Smooth muscle cell (in vitro differentiated cells): Measurements from ENCODE around the gene FAM111B. TPM values are rescaled to one million over a fixed set of nuclear protein-coding genes. Genes with fewer than 3 reads are reported as not detected.

Experiments
- DNase-seq: peaks from one replicate; lab custom pipeline; 2025; ENCODE audit not compliant: unreplicated experiment; lab: John Stamatoyannopoulos, UW
- H2AFZ ChIP-seq: fragments of 200-600 bp; sonication (generic); 2 replicates; pipeline ENCODE4 v1.6.0; 2016; ENCODE audit warnings: antibody characterized with exemption, low read depth, mild to moderate bottlenecking
- H3F3A ChIP-seq: fragments of 200-600 bp; sonication (generic); 2 replicates; pipeline ENCODE4 v1.6.0; 2017; ENCODE audit warnings: antibody characterized with exemption, low read depth
- H3K27ac ChIP-seq: fragments of 200-600 bp; sonication (generic); 2 replicates; pipeline ENCODE4 v1.5.1; 2016; ENCODE audit warnings: low read depth, mild to moderate bottlenecking
- H3K27me3 ChIP-seq: fragments of 200-600 bp; sonication (generic); 2 replicates; pipeline ENCODE4 v1.6.1; 2016; ENCODE audit warnings: low read depth, mild to moderate bottlenecking
- H3K36me3 ChIP-seq: fragments of 200-600 bp; sonication (generic); 2 replicates; pipeline ENCODE4 v1.5.1; 2016; ENCODE audit warnings: low read depth
- H3K4me1 ChIP-seq: fragments of 200-600 bp; sonication (generic); 2 replicates; pipeline ENCODE4 v1.5.1; 2016; ENCODE audit warnings: low read depth
- H3K4me2 ChIP-seq: fragments of 200-600 bp; sonication (generic); 2 replicates; pipeline ENCODE4 v1.6.0; 2016; ENCODE audit warnings: mild to moderate bottlenecking
- H3K4me3 ChIP-seq: fragments of 200-600 bp; sonication (generic); 2 replicates; pipeline ENCODE4 v1.5.1; 2016; ENCODE audit warnings: mild to moderate bottlenecking
- H3K79me2 ChIP-seq: fragments of 200-600 bp; sonication (generic); 2 replicates; pipeline ENCODE4 v1.6.0; 2016; ENCODE audit warnings: low read depth, mild to moderate bottlenecking
- H3K9ac ChIP-seq: fragments of 200-600 bp; sonication (generic); 2 replicates; pipeline ENCODE4 v1.6.0; 2016; ENCODE audit warnings: low read depth
- H3K9me3 ChIP-seq: fragments of 200-600 bp; sonication (generic); replicated peaks from 2 replicates; pipeline ENCODE4 v1.5.1; 2016; ENCODE audit warnings: low read depth
- H4K20me1 ChIP-seq: fragments of 200-600 bp; sonication (generic); 2 replicates; pipeline ENCODE4 v1.6.0; 2016; ENCODE audit warnings: low read depth
- WGBS: methylation state at CpG from one replicate; pipeline ENCODE4 v1.1.7; 2016; ENCODE audit warnings: low lambda C conversion rate; 5-methylcytosine and 5-hydroxymethylcytosine counted together
- polyA plus RNA-seq: library from polyadenylated mRNA; unstranded; fragments of >200 nt; fragmentation: Nextera tagmentation; extraction: Ambion mirVana; gene quantifications from 2 replicates; pipeline ENCODE4 v1.2.1, GENCODE V29; 2016
- total RNA-seq: library from RNA; depleted of rRNA; stranded (reverse); fragments of >200 nt; gene quantifications from 2 replicates; pipeline ENCODE4 v1.2.3, GENCODE V29; 2014
- TF ChIP-seq, protein P1 (sequence below): fragments of 200-600 bp; sonication (generic); IDR thresholded peaks from 2 replicates; pipeline ENCODE4 v1.5.1; 2017; ENCODE audit warnings: borderline replicate concordance, mild to moderate bottlenecking, antibody characterized with exemption; ENCODE audit not compliant: insufficient read depth, poor library complexity, severe bottlenecking

FAM111B gene
- total and polyA plus RNA-seq, 2 experiments from 2014 or later: 2.4 to 6.5 TPM

DNA sequence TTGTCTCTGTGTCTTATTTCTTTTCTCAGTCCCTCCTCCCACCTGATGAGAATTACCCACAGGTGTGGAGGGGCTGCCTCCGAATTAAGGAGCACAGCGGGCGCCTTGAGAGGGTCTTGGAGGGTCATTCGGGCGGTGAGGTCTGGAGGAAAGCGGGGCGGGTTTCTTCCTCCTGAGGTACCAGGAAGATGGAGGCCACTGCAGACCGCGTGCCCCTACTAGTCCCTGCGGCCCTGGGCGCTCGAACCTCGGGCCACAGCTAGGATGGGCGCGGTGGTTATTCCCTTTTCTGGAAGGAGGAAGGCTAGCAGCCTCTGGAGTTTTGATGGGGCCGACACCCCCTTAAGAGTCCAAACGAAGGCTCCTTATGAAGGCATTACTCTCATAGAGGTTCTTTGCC lies 30.2 kb downstream of the FAM111B start:
- Histone ChIP-seq H3K27ac (no peak overlapping the region), H3K79me2 (no peaks in the 10 kb centered on the region), H3K27me3 (no peaks in the 10 kb centered on the region), H3K4me1 (peaks cover 2% of the 10 kb centered on the region), H3K9me3 (no peaks in the 10 kb centered on the region), H3K4me2 (no peak overlapping the region), H4K20me1 (no peaks in the 10 kb centered on the region), H2AFZ (no peak overlapping the region), H3K9ac (no peak overlapping the region), H3K4me3 (no peak overlapping the region), H3K36me3 (no peaks in the 10 kb centered on the region), H3F3A (no peaks in the 10 kb centered on the region)
- no peak for DNase-seq
- 96% methylated on average over 17 of the region's 17 CpGs for WGBS
- TF ChIP-seq, protein P1, sequence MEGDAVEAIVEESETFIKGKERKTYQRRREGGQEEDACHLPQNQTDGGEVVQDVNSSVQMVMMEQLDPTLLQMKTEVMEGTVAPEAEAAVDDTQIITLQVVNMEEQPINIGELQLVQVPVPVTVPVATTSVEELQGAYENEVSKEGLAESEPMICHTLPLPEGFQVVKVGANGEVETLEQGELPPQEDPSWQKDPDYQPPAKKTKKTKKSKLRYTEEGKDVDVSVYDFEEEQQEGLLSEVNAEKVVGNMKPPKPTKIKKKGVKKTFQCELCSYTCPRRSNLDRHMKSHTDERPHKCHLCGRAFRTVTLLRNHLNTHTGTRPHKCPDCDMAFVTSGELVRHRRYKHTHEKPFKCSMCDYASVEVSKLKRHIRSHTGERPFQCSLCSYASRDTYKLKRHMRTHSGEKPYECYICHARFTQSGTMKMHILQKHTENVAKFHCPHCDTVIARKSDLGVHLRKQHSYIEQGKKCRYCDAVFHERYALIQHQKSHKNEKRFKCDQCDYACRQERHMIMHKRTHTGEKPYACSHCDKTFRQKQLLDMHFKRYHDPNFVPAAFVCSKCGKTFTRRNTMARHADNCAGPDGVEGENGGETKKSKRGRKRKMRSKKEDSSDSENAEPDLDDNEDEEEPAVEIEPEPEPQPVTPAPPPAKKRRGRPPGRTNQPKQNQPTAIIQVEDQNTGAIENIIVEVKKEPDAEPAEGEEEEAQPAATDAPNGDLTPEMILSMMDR: no peak

- Histone ChIP-seq H2AFZ (no peak overlapping the region), H3K4me1 (peaks cover 8% of the 10 kb centered on the region), H3K79me2 (no peaks in the 10 kb centered on the region), H3K36me3 (no peaks in the 10 kb centered on the region), H3K27ac (no peak overlapping the region), H4K20me1 (no peaks in the 10 kb centered on the region), H3K4me3 (no peak overlapping the region), H3K9me3 (no peaks in the 10 kb centered on the region), H3K4me2 (no peak overlapping the region), H3F3A (peaks cover 4% of the 10 kb centered on the region), H3K9ac (no peak overlapping the region), H3K27me3 (no peaks in the 10 kb centered on the region)
- no peak for DNase-seq
- 91% methylated on average over 2 of the region's 2 CpGs for WGBS
- TF ChIP-seq, protein P1: no peak
Measured at GRCh38 chr11:59138643-59139042, 31.6 kb downstream of the FAM111B start.

DNA sequence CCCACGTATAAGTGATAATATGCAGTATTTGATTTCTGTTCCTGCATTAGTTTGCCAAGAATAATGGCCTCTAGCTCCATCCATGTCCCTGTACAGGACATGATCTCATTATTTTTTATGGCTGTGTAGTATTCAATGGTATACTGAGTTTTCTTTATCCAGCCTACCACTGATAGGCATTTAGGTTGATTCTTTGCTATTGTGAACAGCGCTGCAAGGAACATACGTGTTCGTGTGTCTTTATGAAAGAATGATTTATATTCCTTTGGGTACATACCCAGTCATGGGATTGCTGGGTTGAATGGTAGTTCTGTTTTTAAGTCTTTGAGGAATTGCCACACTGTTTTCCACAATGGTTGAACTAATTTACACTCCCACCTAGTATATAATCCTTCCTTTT lies 34.2 kb downstream of the FAM111B start:
- H3K27ac ChIP-seq: no peak overlapping the region
- no peaks in the 10 kb centered on the region for H3K36me3 ChIP-seq
- H3K4me2 ChIP-seq: no peak overlapping the region
- peaks cover 8% of the 10 kb centered on the region for H3K4me1 ChIP-seq
- no peaks in the 10 kb centered on the region for H3K79me2 ChIP-seq
- H3K9ac ChIP-seq: no peak overlapping the region
- H3F3A ChIP-seq: peaks cover 4% of the 10 kb centered on the region
- no peaks in the 10 kb centered on the region for H4K20me1 ChIP-seq
- no peaks in the 10 kb centered on the region for H3K27me3 ChIP-seq
- TF ChIP-seq, protein P1: no peak
- no peak for DNase-seq
- H2AFZ ChIP-seq: no peak overlapping the region
- no peaks in the 10 kb centered on the region for H3K9me3 ChIP-seq
- 95% methylated on average over 4 of the region's 4 CpGs for WGBS
- H3K4me3 ChIP-seq: no peak overlapping the region

DNA sequence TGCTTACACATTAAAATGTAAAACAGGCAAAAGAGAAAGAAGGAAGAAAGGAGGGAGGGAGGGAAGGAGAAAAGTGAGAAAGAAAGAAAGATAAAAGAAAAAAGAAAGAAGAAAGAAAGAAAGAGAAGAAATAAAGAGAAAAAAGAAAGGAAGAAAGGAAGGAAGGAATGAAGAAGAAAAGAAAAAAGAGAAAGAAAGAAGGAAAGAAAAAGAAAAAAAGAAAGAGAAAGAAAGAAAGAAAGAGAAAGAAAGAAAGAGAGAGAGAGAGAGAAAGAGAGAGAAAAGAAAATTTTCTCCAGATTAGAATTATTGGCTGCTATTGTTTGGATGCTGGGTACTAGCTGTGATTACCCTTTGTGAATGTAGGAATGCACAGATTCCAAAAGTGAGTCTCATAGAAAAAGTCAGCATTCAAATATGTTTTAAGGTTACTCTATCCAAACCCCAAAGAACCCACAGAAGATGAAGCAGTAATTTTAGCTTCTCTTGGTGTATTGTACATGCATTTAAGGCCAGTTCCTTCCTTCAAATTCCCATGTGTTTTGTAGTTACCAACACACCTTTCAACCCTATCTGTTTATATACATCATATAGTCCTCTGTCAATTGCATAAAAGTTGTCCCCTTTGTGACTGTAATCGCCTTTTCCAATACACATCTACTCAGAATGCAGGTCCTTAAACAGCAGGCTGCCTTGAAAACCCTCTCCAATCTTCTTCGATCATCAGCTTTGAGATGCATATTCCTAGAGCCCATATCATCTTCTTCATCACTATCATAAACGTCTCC lies 34.8 kb downstream of the FAM111B start:
- peak overlapping the region; percentile 88 for H3K4me2 ChIP-seq
- no peaks in the 10 kb centered on the region for H3K36me3 ChIP-seq
- H3K79me2 ChIP-seq: no peaks in the 10 kb centered on the region
- peak overlapping the region; percentile 82 for H3K4me3 ChIP-seq
- no peak overlapping the region for H3K27ac ChIP-seq
- H3K9ac ChIP-seq: peak overlapping the region; percentile 81
- WGBS: 12% methylated on average over 3 of the region's 3 CpGs
- H3K9me3 ChIP-seq: no peaks in the 10 kb centered on the region
- no peak for DNase-seq
- peaks cover 8% of the 10 kb centered on the region for H3K4me1 ChIP-seq
- H4K20me1 ChIP-seq: no peaks in the 10 kb centered on the region
- TF ChIP-seq, protein P1: no peak
- no peaks in the 10 kb centered on the region for H3K27me3 ChIP-seq
- H2AFZ ChIP-seq: peak overlapping the region; percentile 94
- H3F3A ChIP-seq: peaks cover 4% of the 10 kb centered on the region
